ENCODE results near the gene PTF1A.

PTF1A gene

GRCh38 chr10:23187155-23187554, 5.0 kb upstream of the PTF1A start:
- DNase-seq: no peak

DNA sequence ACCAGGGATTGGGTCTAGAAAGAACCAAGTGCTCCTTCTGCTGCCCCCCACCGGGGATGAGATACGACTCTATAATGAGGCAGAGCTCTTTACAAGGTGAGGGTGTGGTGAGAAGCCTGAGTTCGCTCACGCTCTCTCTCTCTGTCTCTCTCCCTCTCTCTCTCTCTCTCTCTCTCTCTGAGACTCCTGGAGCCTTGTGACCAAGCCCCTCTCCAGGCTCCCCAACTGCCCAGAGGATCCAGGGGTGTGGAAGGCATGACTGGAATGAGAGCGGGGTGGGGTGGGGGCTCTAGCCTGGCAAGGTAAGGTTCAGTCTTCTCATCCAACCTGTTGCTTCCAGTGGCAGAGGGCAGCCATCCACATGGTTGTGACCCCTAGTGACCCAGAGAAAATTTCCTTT, 3.1 kb upstream of the PTF1A start:
- DNase-seq: no peak

DNA sequence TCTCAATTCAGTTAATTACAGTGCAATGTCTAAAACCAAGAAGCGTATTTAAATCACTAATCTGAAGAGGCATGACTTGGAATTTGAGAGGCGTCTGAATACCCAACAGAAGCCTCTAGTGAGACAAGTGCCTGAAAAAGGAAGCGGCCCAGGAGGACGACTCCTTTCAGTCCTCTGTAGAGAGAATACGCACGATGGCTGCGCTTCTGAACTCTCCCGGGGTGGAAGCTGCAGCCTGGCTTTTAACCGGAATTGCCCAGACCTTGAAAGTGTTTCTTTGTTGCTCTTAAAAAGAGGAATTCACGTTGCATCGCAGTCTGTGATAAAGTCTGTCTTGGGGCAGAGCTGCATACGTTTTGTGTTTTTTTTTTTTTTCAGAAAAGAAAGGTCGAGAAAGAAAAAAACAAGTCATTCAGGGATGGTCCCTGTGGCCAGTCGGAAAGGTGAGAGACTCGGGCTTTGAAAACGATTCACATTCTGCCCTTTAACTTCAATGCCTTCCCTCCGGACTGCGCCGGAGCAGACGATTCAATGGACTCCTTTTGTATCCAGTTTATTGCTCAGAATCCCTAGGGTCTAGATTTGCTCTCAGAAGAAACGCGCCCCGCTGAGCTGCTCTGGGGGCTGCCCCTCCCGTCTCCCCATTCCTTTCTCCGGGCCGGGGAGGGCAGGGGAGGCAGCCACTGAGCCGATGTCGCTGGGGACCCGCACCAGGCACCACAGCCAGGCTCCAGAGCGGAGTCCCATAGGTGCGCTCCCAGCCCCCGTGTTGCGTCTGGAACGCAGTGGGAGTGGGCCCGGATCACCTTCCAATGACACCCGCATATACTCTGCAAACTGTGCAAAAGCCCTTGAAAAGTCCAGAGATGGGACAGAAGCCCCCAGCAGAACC, 994 bp upstream of the PTF1A start:
- DNase-seq: no peak

DNA sequence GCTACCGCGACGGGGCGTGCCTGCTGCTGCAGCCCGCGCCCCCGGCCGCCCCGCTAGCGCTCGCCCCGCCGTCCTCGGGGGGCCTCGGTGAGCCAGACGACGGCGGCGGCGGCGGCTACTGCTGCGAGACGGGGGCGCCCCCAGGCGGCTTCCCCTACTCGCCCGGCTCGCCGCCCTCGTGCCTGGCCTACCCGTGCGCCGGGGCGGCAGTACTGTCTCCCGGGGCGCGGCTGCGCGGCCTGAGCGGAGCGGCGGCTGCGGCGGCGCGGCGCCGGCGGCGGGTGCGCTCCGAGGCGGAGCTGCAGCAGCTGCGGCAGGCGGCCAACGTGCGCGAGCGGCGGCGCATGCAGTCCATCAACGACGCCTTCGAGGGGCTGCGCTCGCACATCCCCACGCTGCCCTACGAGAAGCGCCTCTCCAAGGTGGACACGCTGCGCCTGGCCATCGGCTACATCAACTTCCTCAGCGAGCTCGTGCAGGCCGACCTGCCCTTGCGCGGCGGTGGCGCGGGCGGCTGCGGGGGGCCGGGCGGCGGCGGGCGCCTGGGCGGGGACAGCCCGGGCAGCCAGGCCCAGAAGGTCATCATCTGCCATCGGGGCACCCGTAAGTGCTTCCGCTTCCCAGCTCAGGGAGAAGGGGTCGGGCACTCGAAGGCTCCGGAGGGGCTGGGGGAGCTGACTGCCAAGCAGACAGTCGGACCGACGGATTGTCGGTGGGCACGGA, 761 bp downstream of the PTF1A start:
- no peak for DNase-seq

DNA sequence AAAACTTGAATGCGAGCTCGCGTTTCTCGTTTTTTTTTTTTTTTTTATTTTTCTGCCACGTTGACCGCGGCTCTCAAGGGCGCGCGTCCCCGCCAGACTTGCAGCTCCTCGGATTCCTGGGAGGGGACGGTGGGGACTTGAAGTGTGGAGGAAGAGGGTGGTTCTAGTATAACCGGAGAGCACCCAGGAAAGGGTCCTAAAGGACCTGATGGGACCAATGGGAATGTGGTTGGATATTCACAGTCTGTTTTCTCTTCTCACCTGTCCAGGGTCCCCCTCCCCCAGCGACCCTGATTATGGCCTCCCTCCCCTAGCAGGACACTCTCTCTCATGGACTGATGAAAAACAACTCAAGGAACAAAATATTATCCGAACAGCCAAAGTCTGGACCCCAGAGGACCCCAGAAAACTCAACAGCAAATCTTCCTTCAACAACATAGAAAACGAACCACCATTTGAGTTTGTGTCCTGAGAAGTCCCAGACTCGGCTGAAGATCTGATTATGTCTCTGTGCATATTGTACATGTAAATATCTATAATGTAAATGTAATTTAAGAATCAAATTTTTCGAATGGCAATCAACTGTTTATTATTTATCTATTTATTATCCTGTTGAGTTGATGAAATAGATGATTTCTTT, 1.4 kb downstream of the PTF1A start:
- no peak for DNase-seq

- no peak for DNase-seq
Measured at GRCh38 chr10:23194471-23194965, 2.4 kb downstream of the PTF1A start.

GRCh38 chr10:23194966-23195845, 3.1 kb downstream of the PTF1A start:
- DNase-seq: no peak

DNA sequence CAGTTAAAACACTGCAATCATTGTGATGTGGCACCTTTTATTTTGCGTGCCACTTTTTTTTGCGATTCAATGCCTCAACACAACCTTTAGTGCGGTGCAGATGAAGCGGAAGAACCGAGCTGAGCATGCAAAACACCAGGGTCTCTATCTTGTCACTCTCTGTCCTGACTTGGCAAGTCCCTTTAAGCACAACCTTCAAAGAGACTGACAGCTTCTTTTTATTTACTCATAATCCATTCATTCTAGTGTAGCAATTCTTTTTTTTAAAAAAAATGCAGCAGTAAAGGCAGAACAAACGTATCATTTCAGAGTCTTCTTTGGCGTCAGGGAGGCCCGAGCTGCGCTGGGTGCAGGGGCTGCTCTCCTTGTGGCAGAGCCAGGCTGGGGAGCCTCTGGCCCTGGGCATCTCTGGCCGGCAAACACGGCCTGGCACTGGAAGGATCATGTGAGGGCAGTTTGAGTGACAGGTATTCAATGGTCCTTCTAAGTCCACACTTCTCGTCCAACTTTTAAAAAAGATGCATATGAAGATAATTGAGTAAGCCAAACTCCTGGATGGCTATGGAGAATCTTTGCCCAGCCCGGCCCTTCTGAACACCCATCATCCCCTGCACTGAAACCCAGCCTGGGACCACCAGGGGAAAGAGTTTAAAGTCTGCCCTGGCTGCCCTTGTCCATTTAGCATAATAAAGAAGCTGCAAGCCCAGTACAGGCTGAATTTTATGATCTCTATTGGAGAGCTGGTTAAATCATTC, 3.9 kb downstream of the PTF1A start:
- no peak for DNase-seq

DNA sequence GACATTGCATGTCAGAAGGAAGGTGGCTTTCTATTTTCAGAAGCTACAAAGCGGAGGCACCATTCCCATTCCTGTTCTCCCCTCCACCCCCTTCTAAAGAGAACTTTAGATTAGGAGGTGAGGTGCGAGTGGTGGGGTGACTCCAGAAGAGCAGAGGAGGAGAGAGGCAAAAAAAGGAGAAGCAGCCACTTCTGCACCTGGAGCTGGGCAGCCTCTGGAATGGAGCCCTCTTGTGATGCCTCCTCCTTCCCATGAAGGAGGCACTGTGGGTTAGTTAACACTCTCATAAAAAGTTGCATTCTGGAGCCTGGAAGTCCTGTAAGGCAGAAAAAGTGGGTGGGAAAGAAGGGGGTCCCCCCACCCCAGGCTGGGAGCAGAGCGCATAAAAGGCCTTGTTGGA, 4.8 kb downstream of the PTF1A start:
- no peak for DNase-seq

- no peak for DNase-seq
Measured at GRCh38 chr10:23197416-23197861, 5.3 kb downstream of the PTF1A start.

- DNase-seq: no peak
Measured at GRCh38 chr10:23198610-23198939, 6.5 kb downstream of the PTF1A start.

GRCh38 chr10:23198940-23199767, 7.0 kb downstream of the PTF1A start:
- DNase-seq: no peak

GRCh38 chr10:23199768-23200511, 7.8 kb downstream of the PTF1A start:
- DNase-seq: no peak

DNA sequence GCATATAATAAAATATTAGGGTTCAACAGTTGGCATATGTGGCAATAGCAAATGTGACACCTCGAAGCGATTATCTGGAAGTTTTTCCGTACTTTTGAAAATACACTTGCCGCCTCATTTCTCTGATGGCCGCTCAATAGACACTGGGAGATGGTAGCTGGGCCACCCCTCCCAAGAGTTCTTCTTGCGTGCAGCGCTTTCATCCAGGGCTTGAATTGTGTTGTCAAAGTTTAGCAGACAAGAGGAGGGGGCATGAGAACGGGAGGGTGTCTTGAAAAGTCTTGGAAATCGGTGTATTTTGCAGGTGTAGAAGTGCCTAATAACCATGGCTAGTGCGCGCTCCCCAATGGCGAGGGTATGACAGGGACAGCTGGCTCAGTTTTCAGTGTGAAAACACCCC, 8.5 kb downstream of the PTF1A start:
- no peak for DNase-seq

- no peak for DNase-seq
Measured at GRCh38 chr10:23200997-23201652, 9.0 kb downstream of the PTF1A start.

GRCh38 chr10:23201837-23202236, 9.7 kb downstream of the PTF1A start:
- DNase-seq: no peak

- no peak for DNase-seq
Measured at GRCh38 chr10:23202779-23203178, 10.7 kb downstream of the PTF1A start.

GRCh38 chr10:23203369-23204325, 11.5 kb downstream of the PTF1A start:
- no peak for DNase-seq
